ENCODE results near the gene WDFY3.
A peak's percentile ranks its signal among the peaks of the same experiment; 100 is the strongest.

WDFY3 gene

DNA sequence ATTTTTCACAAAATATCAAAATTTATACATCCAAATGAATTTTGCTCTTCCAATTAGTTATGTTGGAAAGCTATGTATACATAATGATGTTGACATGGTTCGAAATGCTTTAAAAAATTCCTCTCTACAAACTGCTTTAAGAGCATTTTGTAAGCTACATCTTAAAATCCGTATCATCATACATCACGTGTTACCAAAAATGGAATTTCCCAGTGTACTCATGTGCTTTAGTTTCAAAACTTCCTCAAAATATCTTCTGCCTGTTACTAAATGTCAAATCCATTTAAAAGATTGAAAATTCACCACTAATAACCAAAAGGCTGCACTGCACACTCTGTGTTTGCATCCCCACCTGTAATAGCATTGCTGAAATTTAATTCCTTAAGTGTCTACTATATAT is 87.9 kb downstream of the WDFY3 start:
- DNase-seq (ENCODE audit: low spot score), result no peak
- no peak overlapping the region for H3K27ac ChIP-seq
- POLR2A ChIA-PET (ENCODE audit: low non-redundant PET), result no interaction called here
- no peak for TF ChIP-seq CTCF (conservative IDR thresholded peaks at IDR 0.05; ENCODE audit: low read depth)
- CTCF ChIA-PET, result no interaction called here

DNA sequence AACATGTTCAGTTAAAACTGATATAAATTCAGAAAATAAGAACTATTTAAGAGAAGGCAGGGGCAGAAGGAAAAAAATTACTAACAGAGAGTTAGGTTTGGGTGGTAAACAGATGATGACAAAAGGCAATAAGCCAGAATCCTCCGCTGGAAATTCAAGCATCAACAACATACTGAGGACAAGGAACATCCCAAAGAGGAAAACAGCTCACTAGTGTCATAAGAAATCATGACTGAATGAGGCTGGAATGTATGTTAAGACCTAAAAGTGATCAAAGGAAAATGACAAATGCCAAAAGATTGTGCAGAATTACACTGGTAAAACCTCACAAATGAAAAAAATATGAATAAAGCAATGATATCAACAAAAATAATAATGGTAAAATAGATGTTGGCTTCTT is 88.4 kb downstream of the WDFY3 start:
- peak; percentile 36 for DNase-seq (ENCODE audit: low spot score)
- CTCF ChIA-PET, result no interaction called here

GRCh38 chr4:84877051-84877833 is 89.2 kb downstream of the WDFY3 start:
- POLR2A ChIA-PET (ENCODE audit: low non-redundant PET), result no interaction called here
- TF ChIP-seq CTCF (conservative IDR thresholded peaks at IDR 0.05; ENCODE audit: low read depth), result no peak

More for the DNA sequence above, 88.4 kb downstream of the WDFY3 start:
- H3K27ac ChIP-seq, result no peak overlapping the region
- no peak for TF ChIP-seq CTCF (conservative IDR thresholded peaks at IDR 0.05; ENCODE audit: low read depth)
- POLR2A ChIA-PET (ENCODE audit: low non-redundant PET), result no interaction called here

DNA sequence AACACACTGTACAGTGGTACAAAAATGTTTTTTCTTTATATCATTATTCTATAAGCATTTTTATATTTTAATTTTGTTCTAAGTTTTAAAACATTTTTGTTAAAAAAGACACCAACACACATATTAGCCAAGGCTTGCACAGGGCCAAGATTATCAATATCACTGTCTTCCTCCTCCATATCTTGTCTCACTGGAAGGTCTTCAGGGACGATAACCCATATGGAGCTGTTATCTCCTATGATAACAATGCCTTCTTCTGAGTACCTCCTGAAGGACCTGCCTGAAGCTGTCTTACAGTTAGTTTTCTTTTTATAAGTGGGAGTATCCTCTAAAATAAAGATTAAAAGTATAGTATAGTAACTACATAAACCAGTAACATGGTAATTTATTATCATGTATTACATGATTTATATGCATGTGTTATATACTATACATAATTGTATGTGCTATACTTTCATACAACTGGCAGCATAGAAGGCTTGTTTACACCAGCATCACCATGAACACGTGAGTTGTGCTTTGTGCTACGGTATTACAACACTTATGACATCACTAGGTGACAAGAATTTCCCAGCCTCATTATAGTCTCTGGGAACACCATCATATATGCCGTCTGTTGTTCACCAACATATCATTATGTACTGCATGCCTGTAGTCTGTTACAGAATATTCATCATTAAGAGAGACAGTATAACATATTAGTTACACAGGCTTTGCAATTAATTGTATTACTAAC is 90.7 kb downstream of the WDFY3 start:
- TF ChIP-seq CTCF (conservative IDR thresholded peaks at IDR 0.05; ENCODE audit: low read depth), result no peak
- DNase-seq (ENCODE audit: low spot score), result no peak
- H3K27ac ChIP-seq, result no peak overlapping the region
- POLR2A ChIA-PET (ENCODE audit: low non-redundant PET), result no interaction called here
- CTCF ChIA-PET, result interaction anchor here (0.6 kb wide), 3 partner anchors 12 to 120 kb away, joined by 3 to 5 read pairs (median 3); no protein-coding TSS in a partner anchor

More at GRCh38 chr4:84877051-84877833, 89.2 kb downstream of the WDFY3 start:
- DNase-seq (ENCODE audit: low spot score), result no peak
- no peak overlapping the region; the same call in 1 of the 2 replicates for H3K27ac ChIP-seq
- CTCF ChIA-PET, result no interaction called here

DNA sequence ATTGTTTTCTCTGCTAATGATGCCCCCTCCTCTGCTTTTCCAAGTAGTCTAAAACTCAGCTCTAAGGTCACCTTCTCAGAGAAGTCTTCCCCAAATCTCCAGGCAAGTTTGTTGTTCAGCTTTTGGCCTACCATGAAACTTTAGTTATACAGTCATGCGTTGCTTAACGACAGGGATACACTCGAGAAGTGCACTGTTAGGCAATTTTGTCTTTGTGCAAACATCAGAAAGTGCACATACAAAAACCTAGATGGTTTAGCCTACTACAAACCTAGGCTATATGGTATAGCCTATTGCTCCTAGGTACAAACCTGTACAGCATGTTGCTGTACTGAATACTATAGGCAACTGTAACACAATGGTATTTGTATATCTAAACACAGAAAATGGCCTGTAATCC is 91.9 kb downstream of the WDFY3 start:
- DNase-seq (ENCODE audit: low spot score), result no peak
- no peak for TF ChIP-seq CTCF (conservative IDR thresholded peaks at IDR 0.05; ENCODE audit: low read depth)
- POLR2A ChIA-PET (ENCODE audit: low non-redundant PET), result no interaction called here

DNA sequence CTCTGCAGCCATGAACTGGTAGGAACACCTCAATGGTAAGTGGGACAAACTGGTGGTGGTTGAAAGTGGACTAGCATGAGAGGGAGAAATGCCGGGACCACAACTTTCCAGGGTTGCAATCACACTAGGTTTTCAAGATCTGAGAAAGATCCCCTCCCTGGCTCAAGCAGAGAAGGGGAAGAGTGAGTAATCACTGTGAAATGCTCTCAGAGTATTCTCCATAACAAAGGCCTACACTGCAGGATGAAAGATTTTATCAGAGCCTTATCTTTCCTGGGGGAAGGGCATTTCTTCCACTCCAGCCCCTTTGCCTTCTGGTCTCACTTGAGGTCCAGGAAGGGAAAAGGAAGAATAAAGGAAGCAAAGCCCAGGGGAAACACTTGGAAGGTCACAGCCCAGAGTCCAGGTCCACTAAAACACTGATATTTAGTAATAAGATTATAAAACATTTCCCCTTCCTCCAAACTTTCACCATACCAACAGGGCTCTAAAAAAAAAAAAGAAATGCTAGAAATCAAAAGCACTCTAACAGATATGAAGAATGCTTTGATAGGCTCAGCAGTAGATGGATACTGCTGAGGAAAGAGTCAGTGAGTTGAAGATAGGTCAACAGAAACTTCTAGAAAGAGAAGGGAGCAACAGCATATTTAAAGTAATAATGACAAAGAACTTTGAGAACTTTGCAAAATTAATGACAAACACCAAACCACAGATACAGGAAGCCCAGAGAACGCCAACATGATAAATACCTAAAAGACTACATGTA is 95.9 kb downstream of the WDFY3 start:
- DNase-seq (ENCODE audit: low spot score), result peak; percentile 42
- no peak for TF ChIP-seq CTCF (conservative IDR thresholded peaks at IDR 0.05; ENCODE audit: low read depth)
- CTCF ChIA-PET, result no interaction called here
- POLR2A ChIA-PET (ENCODE audit: low non-redundant PET), result no interaction called here
- H3K27ac ChIP-seq, result no peak overlapping the region

More for the DNA sequence above, 91.9 kb downstream of the WDFY3 start:
- H3K27ac ChIP-seq, result no peak overlapping the region
- CTCF ChIA-PET, result no interaction called here

All from RWPE1 (cell line).